ENCODE data around the gene BRSK2.
"Not testable (repeated sequence)": the region's sequence is repeated elsewhere in the genome, so short reads cannot be mapped to it uniquely, and the experiment has no call there.

Gene BRSK2

DNA sequence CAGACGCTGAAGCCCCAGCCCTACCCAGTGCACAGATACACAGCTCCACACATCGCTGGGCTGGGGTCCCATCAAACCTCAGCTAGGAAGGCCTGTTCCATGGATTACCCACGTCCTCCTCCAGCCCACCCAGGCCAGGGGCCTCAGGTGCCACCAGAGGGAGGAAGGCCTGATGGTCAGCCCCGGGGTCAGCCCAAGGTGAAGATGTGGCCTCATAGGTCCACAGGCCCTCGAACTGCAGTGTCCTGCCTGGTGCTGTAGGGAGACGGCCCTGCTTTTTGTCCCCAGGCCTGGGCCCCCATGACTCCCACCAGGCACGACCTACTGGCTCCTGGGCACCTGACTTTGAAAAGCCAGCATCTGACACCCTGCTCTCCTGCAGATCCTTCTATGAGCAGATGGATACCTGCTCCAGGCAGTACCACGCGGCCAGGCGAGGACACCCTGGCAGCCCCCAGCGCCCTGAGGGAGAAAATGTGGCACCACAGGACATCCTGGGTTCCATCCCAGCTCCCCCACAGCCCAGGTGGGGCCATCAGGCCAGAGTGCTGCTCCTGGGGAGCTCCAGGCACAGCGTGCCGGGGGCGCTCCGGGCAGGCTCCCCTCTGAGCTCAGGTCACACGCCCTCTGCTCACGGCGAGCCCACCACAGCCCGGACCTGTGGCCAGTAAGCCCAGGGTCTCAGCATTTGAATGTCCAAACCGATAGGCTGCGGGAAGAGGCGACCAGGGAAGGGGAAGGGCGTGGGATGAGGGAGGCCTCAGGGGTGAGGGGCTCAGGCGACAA, 112.6 kb downstream of the BRSK2 start:
- no peak for DNase-seq

DNA sequence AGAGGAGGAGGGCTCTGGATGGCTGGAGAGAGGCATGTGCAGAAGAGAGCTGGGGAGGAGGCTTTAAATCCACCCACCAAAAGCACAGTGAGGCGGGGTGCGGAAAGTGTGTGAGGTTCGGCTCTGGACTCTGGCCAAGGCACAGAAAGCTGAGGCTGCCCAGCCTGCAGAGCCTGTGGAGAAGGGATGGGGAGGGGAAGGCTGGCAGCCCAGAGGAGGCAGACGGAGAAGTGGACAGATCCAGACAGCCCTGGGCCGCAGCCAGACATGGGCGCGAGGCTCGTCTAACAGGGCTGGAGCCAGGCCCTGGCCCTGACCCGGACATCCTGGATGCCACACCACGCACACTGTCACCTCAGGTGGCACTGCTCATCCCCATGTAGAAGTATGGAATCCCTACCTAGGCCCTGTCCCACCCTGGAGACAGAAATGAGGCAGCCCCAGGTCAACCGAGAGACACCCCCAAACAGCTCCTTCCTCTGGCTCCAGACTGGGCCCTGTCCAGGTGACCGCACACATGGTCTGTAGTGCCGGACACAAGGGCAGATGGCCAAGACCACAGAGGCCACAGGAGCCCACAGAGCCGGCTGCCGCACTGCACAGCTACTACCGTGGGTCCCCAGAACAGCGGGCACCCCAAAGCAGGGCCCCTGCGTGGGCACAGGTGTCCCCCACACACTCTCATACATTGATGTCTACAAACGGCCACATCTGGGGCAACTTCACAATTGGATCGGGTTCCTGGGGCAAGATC, 113.4 kb downstream of the BRSK2 start:
- DNase-seq, result no peak

- DNase-seq, result no peak
Observed at GRCh38 chr11:1503708-1504104, 114.0 kb downstream of the BRSK2 start.

DNA sequence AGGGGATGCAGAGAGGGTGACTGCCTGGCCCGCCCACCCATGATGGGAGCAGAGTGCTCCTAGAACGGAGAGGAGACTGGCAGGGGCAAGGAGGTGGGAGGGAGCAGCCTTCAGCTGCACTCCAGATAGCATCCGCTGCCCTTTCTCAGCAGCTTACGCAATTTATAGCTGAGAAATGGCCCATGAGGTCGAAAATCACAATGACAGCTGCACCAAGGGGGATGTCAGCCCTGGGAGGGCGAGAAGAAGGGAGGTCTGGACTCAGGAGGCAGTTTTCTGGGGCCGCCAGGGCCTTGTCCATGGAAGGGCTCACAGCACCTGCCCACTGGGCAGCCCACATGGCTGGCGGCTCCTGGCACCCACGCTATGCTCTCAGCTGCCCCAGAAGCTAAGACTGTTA, 114.4 kb downstream of the BRSK2 start:
- no peak for DNase-seq

DNA sequence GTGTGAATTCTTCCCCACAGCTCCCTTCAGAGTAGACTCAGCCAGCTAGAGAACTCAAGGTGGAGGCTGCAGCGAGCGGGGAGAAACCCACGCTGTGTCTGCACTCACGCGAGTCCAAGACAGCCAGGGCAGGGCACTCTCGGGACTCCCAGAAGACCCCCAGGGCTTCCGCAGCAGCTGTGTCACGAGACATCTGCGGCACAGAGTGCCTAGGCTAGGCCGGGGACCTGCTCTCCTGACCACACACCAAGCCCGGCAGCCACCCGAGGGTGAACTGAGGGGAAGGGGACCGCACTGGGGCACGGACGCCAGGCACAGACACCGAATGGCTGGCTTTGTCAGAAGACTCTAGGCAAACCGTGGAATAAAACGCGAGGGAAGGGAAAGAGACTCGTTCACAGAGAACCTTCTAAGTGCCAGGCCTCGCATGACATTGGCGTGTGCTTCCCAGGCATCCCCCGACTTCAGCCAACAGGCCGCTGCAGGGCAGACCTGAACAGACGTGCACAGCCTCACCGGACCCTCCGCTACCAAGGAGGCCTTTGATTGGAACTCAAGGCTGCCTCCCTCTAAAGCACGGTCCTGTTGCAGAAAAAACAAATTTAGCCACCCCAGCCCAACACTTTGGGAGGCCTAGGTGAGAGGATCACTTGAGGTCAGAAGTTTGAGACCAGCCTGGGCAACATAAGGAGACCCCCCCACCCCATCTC, 115.0 kb downstream of the BRSK2 start:
- no peak for DNase-seq

GRCh38 chr11:1505480-1505879, 115.7 kb downstream of the BRSK2 start:
- no peak for DNase-seq

DNA sequence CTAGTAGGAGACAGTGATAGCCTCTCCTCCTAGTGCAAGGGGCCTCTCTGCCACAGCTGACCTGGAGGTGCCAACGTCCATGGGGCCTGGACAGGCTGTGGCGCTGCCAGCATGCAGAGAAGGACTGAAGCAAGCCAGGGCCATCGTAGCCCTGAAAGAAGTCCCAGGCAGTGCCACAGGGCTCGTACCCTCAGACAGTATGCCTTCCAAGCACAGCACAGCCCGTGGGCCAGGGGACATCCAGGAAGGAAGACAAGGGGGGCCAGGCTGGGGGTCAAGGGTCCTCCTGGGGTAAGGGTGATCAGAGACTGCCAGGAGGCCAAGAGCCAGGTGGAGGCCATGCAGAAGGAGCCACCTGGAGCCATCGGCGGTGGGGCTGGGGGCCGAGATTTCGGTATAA, 117.2 kb downstream of the BRSK2 start:
- no peak for DNase-seq

DNA sequence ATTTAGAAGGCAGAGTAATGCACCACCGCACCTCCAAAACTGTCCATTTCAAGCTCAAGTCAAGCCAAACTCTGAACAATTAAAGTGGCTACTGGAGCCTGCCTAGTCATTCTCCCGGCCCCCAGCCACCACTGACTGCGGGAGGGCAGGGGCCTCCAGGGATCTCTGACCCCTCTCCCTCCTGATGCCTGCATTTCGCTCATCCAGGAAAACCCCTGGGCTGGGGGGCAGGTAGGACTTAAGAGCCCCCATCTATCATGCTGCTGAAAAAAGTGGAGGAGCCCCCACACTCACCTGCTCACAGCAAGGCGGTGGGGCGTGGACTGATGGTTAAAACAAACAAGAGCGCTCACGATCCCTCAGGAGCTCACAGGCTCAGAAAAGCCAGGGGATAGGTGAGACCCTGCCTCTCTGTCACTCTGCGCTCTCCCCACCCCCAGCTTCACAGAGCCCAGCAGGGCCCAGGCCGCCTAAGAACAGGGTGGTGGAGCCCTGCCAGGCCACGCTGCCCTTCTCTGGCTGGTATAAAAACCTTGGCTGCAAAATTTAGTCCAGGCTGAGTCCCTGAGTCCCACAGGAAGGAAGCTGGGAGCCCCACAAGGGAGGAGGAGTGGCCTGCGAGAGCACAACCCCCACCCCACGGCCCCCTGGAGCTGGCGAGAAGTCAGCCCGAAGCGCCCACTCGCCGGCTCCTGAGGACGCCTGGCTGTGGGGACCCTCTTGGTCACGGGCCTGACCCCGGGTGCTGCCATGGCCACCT, 117.8 kb downstream of the BRSK2 start:
- DNase-seq, result no peak

DNA sequence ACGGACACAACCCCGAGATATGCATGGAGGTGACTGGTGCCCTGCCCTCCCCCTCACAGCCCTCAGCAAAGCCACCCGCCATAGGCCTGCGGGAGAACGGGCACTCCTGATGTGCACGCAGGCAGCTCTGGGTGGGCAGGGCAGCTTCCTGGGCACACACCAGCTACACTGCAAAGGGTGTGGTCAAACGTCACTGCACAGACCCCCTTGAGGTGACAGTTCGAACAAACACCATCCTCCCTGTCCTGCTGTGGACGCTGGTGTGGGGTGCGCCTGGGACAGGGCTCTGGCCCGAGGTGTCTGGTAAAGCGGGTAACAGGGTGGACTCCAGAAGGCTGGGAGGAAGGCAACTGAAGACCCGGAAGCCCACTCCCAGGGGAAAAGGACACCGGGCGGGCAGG, 118.8 kb downstream of the BRSK2 start:
- no peak for DNase-seq

GRCh38 chr11:1508986-1509385, 119.3 kb downstream of the BRSK2 start:
- no peak for DNase-seq

- DNase-seq, result no peak
Observed at GRCh38 chr11:1509626-1510255, 120.0 kb downstream of the BRSK2 start.

DNA sequence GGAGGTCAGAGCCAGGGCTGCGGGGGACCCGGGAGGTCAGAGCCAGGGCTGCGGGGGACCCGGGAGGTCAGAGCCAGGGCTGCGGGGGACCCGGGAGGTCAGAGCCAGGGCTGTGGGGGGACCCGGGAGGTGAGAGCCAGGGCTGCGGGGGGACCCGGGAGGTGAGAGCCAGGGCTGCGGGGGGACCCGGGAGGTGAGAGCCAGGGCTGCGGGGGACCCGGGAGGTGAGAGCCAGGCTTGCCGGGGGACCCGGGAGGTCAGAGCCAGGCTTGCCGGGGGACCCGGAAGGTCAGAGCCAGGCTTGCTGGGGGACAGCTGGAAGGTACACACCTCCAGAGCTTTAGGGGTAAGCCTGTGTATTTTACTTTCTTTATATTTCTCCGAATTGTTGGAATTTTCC, 120.6 kb downstream of the BRSK2 start:
- not testable (repeated sequence) for DNase-seq

- DNase-seq, result no peak
Observed at GRCh38 chr11:1510928-1511327, 121.2 kb downstream of the BRSK2 start.

- DNase-seq, result no peak
Observed at GRCh38 chr11:1511937-1512496, 122.3 kb downstream of the BRSK2 start.

Data from CD4-positive, alpha-beta T cell treated with Interferon gamma for 1 hour (primary cell).